HEK293 (cell line): ENCODE results near the gene RHEX.

Source experiments
- TF ChIP-seq, protein P1 (sequence below): fragments of 450-650 bp; formaldehyde crosslinking; IDR thresholded peaks from 2 replicates; pipeline ENCODE4 v1.5.1; 2016; ENCODE audit warnings: missing biosample characterization, missing genetic modification characterization
- TF ChIP-seq, protein P2 (sequence below): fragments of 450-650 bp; IDR thresholded peaks from 2 replicates; pipeline ENCODE4 v1.5.1; 2018; ENCODE audit warnings: missing biosample characterization, missing genetic modification characterization

DNA sequence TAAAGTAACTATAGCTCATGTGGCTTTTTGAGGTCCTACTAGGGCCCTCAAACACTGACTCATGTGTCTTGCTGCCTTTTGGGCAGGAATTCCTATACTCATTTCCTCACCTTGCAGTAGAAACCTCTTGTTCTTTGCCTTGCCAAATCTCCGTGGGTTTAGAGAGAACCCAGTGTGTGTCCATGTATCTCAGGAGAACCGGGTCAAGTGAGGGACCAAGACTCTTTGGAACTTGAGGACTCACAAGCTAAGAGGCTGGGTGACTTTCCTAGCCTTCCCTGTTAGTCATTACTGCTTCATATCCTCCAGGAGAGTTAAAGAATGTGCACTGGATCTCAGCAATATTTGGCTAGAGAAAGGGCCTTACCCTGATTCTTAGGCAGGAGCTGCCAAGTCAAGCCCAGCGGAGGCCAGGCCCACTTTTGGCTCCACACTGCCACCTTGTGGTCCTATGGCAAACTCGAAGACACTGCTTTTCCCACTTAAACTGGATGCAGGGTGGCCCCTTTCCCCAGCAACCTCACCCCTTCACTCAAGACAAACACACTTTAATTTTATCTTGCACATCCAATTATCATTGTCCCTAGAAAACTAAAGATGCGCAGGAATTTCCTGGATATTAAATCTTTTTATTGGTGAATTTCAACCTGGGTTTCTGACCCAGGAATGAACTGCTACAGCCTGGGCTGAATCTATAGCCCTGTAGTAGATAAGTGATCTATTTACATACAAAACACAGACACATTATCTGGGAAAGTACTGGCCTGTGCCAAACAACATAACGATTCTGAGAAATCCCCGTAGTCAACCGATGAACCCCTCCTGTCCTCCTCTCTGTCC lies 53.6 kb downstream of the RHEX start:
- TF ChIP-seq, protein P1, sequence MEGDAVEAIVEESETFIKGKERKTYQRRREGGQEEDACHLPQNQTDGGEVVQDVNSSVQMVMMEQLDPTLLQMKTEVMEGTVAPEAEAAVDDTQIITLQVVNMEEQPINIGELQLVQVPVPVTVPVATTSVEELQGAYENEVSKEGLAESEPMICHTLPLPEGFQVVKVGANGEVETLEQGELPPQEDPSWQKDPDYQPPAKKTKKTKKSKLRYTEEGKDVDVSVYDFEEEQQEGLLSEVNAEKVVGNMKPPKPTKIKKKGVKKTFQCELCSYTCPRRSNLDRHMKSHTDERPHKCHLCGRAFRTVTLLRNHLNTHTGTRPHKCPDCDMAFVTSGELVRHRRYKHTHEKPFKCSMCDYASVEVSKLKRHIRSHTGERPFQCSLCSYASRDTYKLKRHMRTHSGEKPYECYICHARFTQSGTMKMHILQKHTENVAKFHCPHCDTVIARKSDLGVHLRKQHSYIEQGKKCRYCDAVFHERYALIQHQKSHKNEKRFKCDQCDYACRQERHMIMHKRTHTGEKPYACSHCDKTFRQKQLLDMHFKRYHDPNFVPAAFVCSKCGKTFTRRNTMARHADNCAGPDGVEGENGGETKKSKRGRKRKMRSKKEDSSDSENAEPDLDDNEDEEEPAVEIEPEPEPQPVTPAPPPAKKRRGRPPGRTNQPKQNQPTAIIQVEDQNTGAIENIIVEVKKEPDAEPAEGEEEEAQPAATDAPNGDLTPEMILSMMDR (tag by site-specific recombination) = peak; percentile 81
- TF ChIP-seq, protein P2, sequence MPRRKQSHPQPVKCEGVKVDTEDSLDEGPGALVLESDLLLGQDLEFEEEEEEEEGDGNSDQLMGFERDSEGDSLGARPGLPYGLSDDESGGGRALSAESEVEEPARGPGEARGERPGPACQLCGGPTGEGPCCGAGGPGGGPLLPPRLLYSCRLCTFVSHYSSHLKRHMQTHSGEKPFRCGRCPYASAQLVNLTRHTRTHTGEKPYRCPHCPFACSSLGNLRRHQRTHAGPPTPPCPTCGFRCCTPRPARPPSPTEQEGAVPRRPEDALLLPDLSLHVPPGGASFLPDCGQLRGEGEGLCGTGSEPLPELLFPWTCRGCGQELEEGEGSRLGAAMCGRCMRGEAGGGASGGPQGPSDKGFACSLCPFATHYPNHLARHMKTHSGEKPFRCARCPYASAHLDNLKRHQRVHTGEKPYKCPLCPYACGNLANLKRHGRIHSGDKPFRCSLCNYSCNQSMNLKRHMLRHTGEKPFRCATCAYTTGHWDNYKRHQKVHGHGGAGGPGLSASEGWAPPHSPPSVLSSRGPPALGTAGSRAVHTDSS (tag by site-specific recombination) = no peak
